GM18868 (cell line): ENCODE measurements around the gene SYNDIG1.

Experiments used
- ATAC-seq: cut with Tn5 transposase; IDR thresholded peaks from one replicate; pipeline ENCODE4 v1.9.1; 2021; ENCODE audit warnings: mild to moderate bottlenecking, moderate library complexity; ENCODE audit not compliant: unreplicated experiment

Gene SYNDIG1

GRCh38 chr20:24702501-24703283 is 233.3 kb downstream of the SYNDIG1 start:
- no peak for ATAC-seq

- no peak for ATAC-seq
Observed at GRCh38 chr20:24703284-24703610, 233.8 kb downstream of the SYNDIG1 start.

GRCh38 chr20:24704899-24705298 is 235.5 kb downstream of the SYNDIG1 start:
- no peak for ATAC-seq

GRCh38 chr20:24705486-24705885 is 236.1 kb downstream of the SYNDIG1 start:
- ATAC-seq: no peak

GRCh38 chr20:24708411-24709295 is 239.2 kb downstream of the SYNDIG1 start:
- no peak for ATAC-seq
